HCT116 (cell line): ENCODE measurements around the gene TRIM60. TPM values are rescaled to one million over a fixed set of nuclear protein-coding genes. Genes with fewer than 3 reads are reported as not detected.

ENCODE experiments used
- ATAC-seq: fragments of 200-7000 bp; cut with Tn5 transposase; 2 replicates; pipeline ENCODE4 v1.9.1; 2020; ENCODE audit warnings: mild to moderate bottlenecking, moderate library complexity
- BruUV-seq: library from RNA; stranded (reverse); fragments of 400-500 nt; replicated peaks from 2 replicates; lab custom pipeline; 2021; lab: Mats Ljungman, UMichigan
- CTCF ChIA-PET: fragments of 300-600 bp; sonication (Branson Sonifier 250); formaldehyde crosslinking; loops from one replicate; lab custom pipeline; 2021; ENCODE audit warnings: antibody characterized with exemption; lab: Charles Lee
- POLR2A ChIA-PET: fragments of 300-600, 350-600 bp; sonication (Branson Sonifier 250); formaldehyde crosslinking; loops from one replicate; lab custom pipeline; 2021; ENCODE audit warnings: antibody characterized with exemption; lab: Charles Lee
- RAD21 ChIA-PET, 2 experiments: fragments of 300-600 bp; sonication (Branson Sonifier 250); formaldehyde crosslinking; loops; one replicate each; lab custom pipeline; 2023; ENCODE audit warnings: low total read pairs in 2 of 2; ENCODE audit not compliant: uncharacterized antibody in 2 of 2, unreplicated experiment in 2 of 2, low non-redundant PET in 1 of 2; lab: Charles Lee
- DNase-seq: peaks from one replicate; pipeline ENCODE4 v3.0.0-alpha.2; 2010; ENCODE audit warnings: low read depth, low spot score
- H2AFZ ChIP-seq: fragments of 200-600 bp; shearing (Covaris generic), sonication (generic); 2 replicates; pipeline ENCODE4 v1.6.1; 2017; ENCODE audit warnings: low read depth, mixed run types, mixed read lengths, antibody characterized with exemption, low read length; ENCODE audit not compliant: poor library complexity, severe bottlenecking
- H3K27ac ChIP-seq: 2 replicates; pipeline ENCODE4 v1.5.1; 2012; ENCODE audit warnings: low read depth, low read length
- H3K27me3 ChIP-seq: fragments of 200-600 bp; sonication (generic); 2 replicates; pipeline ENCODE4 v1.6.1; 2016; ENCODE audit warnings: mixed run types, low read length, mixed read lengths; ENCODE audit not compliant: insufficient read depth
- H3K36me3 ChIP-seq, 2 experiments: fragments of 200-500 bp in 1 of 2; fragments of 200-600 bp in 1 of 2; sonication (Bioruptor generic) in 1 of 2; sonication (generic) in 1 of 2; 2 replicates each; pipeline versions ENCODE4 v1.5.1 to v1.6.1; 2014 to 2016; ENCODE audit warnings: low read length in 2 of 2, inconsistent platforms in 1 of 2, mixed read lengths in 1 of 2, mixed run types in 1 of 2; ENCODE audit not compliant: insufficient read depth in 2 of 2, control insufficient read depth in 1 of 2
- H3K4me1 ChIP-seq, 2 experiments: fragments of 200-600 bp in 1 of 2; sonication (generic) in 1 of 2; 2 replicates each; pipeline versions ENCODE4 v1.5.1 to v1.6.1; 2012 to 2017; ENCODE audit warnings: low read length in 2 of 2, inconsistent platforms in 1 of 2, mild to moderate bottlenecking in 1 of 2, mixed read lengths in 1 of 2, mixed run types in 1 of 2, moderate library complexity in 1 of 2; ENCODE audit not compliant: insufficient read depth in 2 of 2, control insufficient read depth in 1 of 2
- H3K4me2 ChIP-seq: fragments of 200-600 bp; sonication (generic); 2 replicates; pipeline ENCODE4 v1.6.1; 2017; ENCODE audit warnings: mixed run types, low read length, mixed read lengths
- H3K4me3 ChIP-seq, 2 experiments: fragments of 200-600 bp in 1 of 2; sonication (generic) in 1 of 2; replicated peaks in 1 of 2; 2 replicates each; pipeline ENCODE4 v1.5.1; 2011 to 2016; ENCODE audit warnings: low read length in 2 of 2, control low read depth in 1 of 2, low read depth in 1 of 2, mild to moderate bottlenecking in 1 of 2, mixed read lengths in 1 of 2, mixed run types in 1 of 2
- H3K79me2 ChIP-seq: fragments of 200-600 bp; sonication (generic); 2 replicates; pipeline ENCODE4 v1.6.1; 2017; ENCODE audit warnings: mild to moderate bottlenecking, mixed run types, low read length, moderate library complexity, mixed read lengths; ENCODE audit not compliant: insufficient read depth
- H3K9ac ChIP-seq: fragments of 200-600 bp; sonication (generic); 2 replicates; pipeline ENCODE4 v1.6.1; 2016; ENCODE audit warnings: low read length, mixed read lengths
- H3K9me2 ChIP-seq: fragments of 200-600 bp; sonication (generic), shearing (Covaris generic); 2 replicates; pipeline ENCODE4 v1.6.1; 2017; ENCODE audit warnings: mixed run types, mild to moderate bottlenecking, moderate library complexity; ENCODE audit not compliant: insufficient read depth
- H3K9me3 ChIP-seq, 2 experiments: fragments of 200-500 bp in 1 of 2; fragments of 200-600 bp in 1 of 2; sonication (Bioruptor generic) in 1 of 2; sonication (generic) in 1 of 2; 2 replicates each; pipeline ENCODE4 v1.6.1; 2014 to 2017; ENCODE audit warnings: low read length in 2 of 2, mixed read lengths in 2 of 2, inconsistent platforms in 1 of 2, low read depth in 1 of 2, mild to moderate bottlenecking in 1 of 2, mixed run types in 1 of 2, moderate library complexity in 1 of 2; ENCODE audit not compliant: control insufficient read depth in 1 of 2, insufficient read depth in 1 of 2
- H4K20me1 ChIP-seq: fragments of 200-600 bp; sonication (generic), shearing (Covaris generic); 2 replicates; pipeline ENCODE4 v1.6.1; 2017; ENCODE audit warnings: mixed run types, mild to moderate bottlenecking, moderate library complexity; ENCODE audit not compliant: insufficient read depth
- CTCF ChIP-seq, 3 experiments: fragments of 200-600 bp in 1 of 3; sonication (generic) in 1 of 3; IDR thresholded peaks in 2 of 3; conservative IDR thresholded peaks in 1 of 3; 2 replicates each; pipeline ENCODE4 v1.5.1; 2012 to 2017; ENCODE audit warnings: low read depth in 2 of 3, low read length in 2 of 3, antibody characterized with exemption in 1 of 3, borderline replicate concordance in 1 of 3, control low read depth in 1 of 3, mild to moderate bottlenecking in 1 of 3, mixed read lengths in 1 of 3, mixed run types in 1 of 3, moderate library complexity in 1 of 3; ENCODE audit not compliant: insufficient read depth in 1 of 3
- RAD21 ChIP-seq: IDR thresholded peaks from 2 replicates; pipeline ENCODE4 v1.6.1; 2012; ENCODE audit warnings: low read depth, mild to moderate bottlenecking
- YY1 ChIP-seq: IDR thresholded peaks from 2 replicates; pipeline ENCODE4 v1.6.1; 2011; ENCODE audit warnings: low read length, low read depth, moderate library complexity, mild to moderate bottlenecking; ENCODE audit not compliant: insufficient replicate concordance; ENCODE audit errors: extremely low read depth
- ZBTB33 ChIP-seq: IDR thresholded peaks from 2 replicates; pipeline ENCODE4 v1.6.1; 2011; ENCODE audit warnings: mild to moderate bottlenecking, low read length, moderate library complexity; ENCODE audit not compliant: insufficient replicate concordance; ENCODE audit errors: extremely low read depth
- ZNF274 ChIP-seq: fragments of 200-500 bp; sonication (Bioruptor generic); IDR thresholded peaks from 2 replicates; pipeline ENCODE4 v1.6.1; 2014; ENCODE audit warnings: mild to moderate bottlenecking, low read depth, low read length, inconsistent platforms
- intact Hi-C: fragments of 100-400 bp; cut with micrococcal nuclease; formaldehyde crosslinking; loops from 2 replicates; pipeline ENCODE4 v1.10.0; 2022
- total RNA-seq: library from RNA; stranded (reverse); gene quantifications from one replicate; pipeline ENCODE4 v1.2.1, GENCODE V29; 2021; ENCODE audit not compliant: unreplicated experiment

TRIM60 gene
- total RNA-seq, 1 experiment from 2014 or later, result not detected

GRCh38 chr4:164997324-164997723, 34.5 kb upstream of the TRIM60 start:
- Histone ChIP-seq H3K9me2 (no peaks in the 10 kb centered on the region), H3K27me3 (no peaks in the 10 kb centered on the region), H3K9me3 (no peaks in the 10 kb centered on the region), H3K4me1 (no peaks in the 10 kb centered on the region), H2AFZ (no peak overlapping the region), H3K9ac (no peak overlapping the region), H3K4me2 (no peak overlapping the region), H3K27ac (no peak overlapping the region), H3K4me3 (no peak overlapping the region), H4K20me1 (no peaks in the 10 kb centered on the region), H3K79me2 (no peaks in the 10 kb centered on the region), H3K36me3 (no peaks in the 10 kb centered on the region)
- ChIA-PET CTCF (no interaction called here), RAD21 (no interaction called here), POLR2A (no interaction called here)
- peak; percentile 40 for DNase-seq
- BruUV-seq, result no TSS peak
- intact Hi-C loops, result loop anchor here (1.0 to 10.0 kb wide), 4 partner anchors 59 to 1443 kb away; no protein-coding TSS in a partner anchor
- peak; percentile 91 for ATAC-seq
- no peak for TF ChIP-seq ZNF274
- TF ChIP-seq CTCF (IDR thresholded peaks at IDR 0.05 in 2 of 3, conservative IDR thresholded peaks at IDR 0.05 in 1 of 3; ENCODE audit: borderline replicate concordance in 1 of 3, insufficient read depth in 1 of 3, low read depth in 2 of 3, low read length in 2 of 3), result peak; percentile 23 to 59 (median 59); a peak in 4 of 6 replicates
- TF ChIP-seq ZBTB33, result no peak
- no peak for TF ChIP-seq YY1
- peak; percentile 81 for TF ChIP-seq RAD21
